ENCODE measurements around the gene IFRD1. TPM values are rescaled to one million over a fixed set of nuclear protein-coding genes. Genes with fewer than 3 reads are reported as not detected.

The IFRD1 gene
- polyA plus RNA-seq, 1 of the 3 experiments (the other 2 are of a cell fraction) = 31.0 TPM

GRCh38 chr7:112442210-112442609 is 8.1 kb upstream of the IFRD1 start:
- Histone ChIP-seq H3K9ac (no peak overlapping the region), H3F3A (replicated peaks; ENCODE audit: insufficient read depth) (no peaks in the 10 kb centered on the region), H3K27ac (ENCODE audit: low read depth in 2 of 2, low read length in 1 of 2) (no peak overlapping the region), H2AFZ (ENCODE audit: low read depth) (no peak overlapping the region), H3K4me3 (ENCODE audit: low read depth in 2 of 2, low read length in 1 of 2) (no peak overlapping the region), H3K36me3 (replicated peaks in 1 of 2; ENCODE audit: control insufficient read depth in 1 of 2, insufficient read depth in 2 of 2, low read length in 1 of 2) (no peaks in the 10 kb centered on the region), H3K4me1 (ENCODE audit: control insufficient read depth in 1 of 2, insufficient read depth in 2 of 2, low read depth in 1 of 2, low read length in 1 of 2) (peaks cover 0 to 3% of the 10 kb centered on the region in 2 experiments; a peak in 2 of 4 replicates), H3K4me2 (no peak overlapping the region), H4K20me1 (ENCODE audit: insufficient read depth) (no peaks in the 10 kb centered on the region), H3K9me3 (no peaks in the 10 kb centered on the region), H3K9me2 (no peaks in the 10 kb centered on the region), H3K79me2 (ENCODE audit: insufficient read depth) (no peaks in the 10 kb centered on the region), H3K27me3 (ENCODE audit: insufficient read depth) (no peaks in the 10 kb centered on the region)
- TF ChIP-seq, protein P1, sequence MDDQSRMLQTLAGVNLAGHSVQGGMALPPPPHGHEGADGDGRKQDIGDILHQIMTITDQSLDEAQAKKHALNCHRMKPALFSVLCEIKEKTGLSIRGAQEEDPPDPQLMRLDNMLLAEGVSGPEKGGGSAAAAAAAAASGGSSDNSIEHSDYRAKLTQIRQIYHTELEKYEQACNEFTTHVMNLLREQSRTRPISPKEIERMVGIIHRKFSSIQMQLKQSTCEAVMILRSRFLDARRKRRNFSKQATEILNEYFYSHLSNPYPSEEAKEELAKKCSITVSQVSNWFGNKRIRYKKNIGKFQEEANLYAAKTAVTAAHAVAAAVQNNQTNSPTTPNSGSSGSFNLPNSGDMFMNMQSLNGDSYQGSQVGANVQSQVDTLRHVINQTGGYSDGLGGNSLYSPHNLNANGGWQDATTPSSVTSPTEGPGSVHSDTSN (IDR thresholded peaks at IDR 0.05) = no peak
- TF ChIP-seq MEF2A (IDR thresholded peaks at IDR 0.05; ENCODE audit: borderline replicate concordance, low read depth) = no peak
- no peak for TF ChIP-seq MXI1 (IDR thresholded peaks at IDR 0.05; ENCODE audit: low read depth, low read length)
- TF ChIP-seq YY1 (IDR thresholded peaks at IDR 0.05; ENCODE audit: low read depth) = no peak
- no peak for TF ChIP-seq SIN3A (IDR thresholded peaks at IDR 0.05; ENCODE audit: borderline replicate concordance, low read depth, low read length)
- no peak for TF ChIP-seq MAX (IDR thresholded peaks at IDR 0.05; ENCODE audit: low read depth)
- DNase-seq = no peak
- ChIA-PET POLR2A (interaction anchor here (2.4 kb wide), 1 partner anchor 9 kb away, joined by 8 read pairs; the partner anchor contains the start of gene IFRD1), CTCF (interaction anchor here (0.6 to 1.5 kb wide), 4 partner anchors 31 to 580 kb away, joined by 3 to 5 read pairs (median 3); no protein-coding TSS in a partner anchor)
- 86% methylated on average over 2 of the region's 2 CpGs for WGBS (ENCODE audit: low lambda C conversion rate)

DNA sequence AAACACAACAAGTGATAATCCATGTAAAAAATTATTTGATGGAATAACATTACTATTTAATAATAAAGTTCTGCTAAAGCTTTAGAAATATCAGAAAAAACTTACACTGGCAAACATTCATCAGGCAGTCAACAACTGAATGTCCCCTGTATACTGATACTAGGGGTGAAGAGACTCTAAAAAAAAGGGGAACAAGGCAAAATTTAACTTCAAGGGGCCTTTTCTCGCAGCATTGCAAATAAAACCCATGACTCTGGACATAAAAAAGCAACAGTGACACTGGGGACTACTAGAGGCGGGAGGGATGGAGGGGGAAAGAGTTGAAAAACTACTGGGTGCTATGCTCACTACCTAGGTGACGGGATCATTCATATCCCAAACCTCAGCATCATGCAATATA is 5.8 kb upstream of the IFRD1 start:
- no peaks in the 10 kb centered on the region for H4K20me1 ChIP-seq (ENCODE audit: insufficient read depth)
- H3K27ac ChIP-seq (ENCODE audit: low read depth in 2 of 2, low read length in 1 of 2) = no peak overlapping the region
- no peak for DNase-seq
- H3K9me2 ChIP-seq = no peaks in the 10 kb centered on the region
- no peak overlapping the region for H3K4me3 ChIP-seq (ENCODE audit: low read depth in 2 of 2, low read length in 1 of 2)
- H3K36me3 ChIP-seq (replicated peaks in 1 of 2; ENCODE audit: control insufficient read depth in 1 of 2, insufficient read depth in 2 of 2, low read length in 1 of 2) = no peaks in the 10 kb centered on the region
- ChIA-PET CTCF (interaction anchor here (0.7 to 1.4 kb wide), 2 partner anchors 21 to 39 kb away, joined by 3 read pairs; no protein-coding TSS in a partner anchor), POLR2A (no interaction called here)
- H3K79me2 ChIP-seq (ENCODE audit: insufficient read depth) = no peaks in the 10 kb centered on the region; the same call in 1 of the 2 replicates
- H3F3A ChIP-seq (replicated peaks; ENCODE audit: insufficient read depth) = peaks cover 9% of the 10 kb centered on the region
- 63% methylated on average over 3 of the region's 3 CpGs for WGBS (ENCODE audit: low lambda C conversion rate)
- no peak overlapping the region for H2AFZ ChIP-seq (ENCODE audit: low read depth)
- TF ChIP-seq YY1 (IDR thresholded peaks at IDR 0.05; ENCODE audit: low read depth) (no peak), REST (IDR thresholded peaks at IDR 0.05; ENCODE audit: low read depth, low read length) (no peak), GABPA (IDR thresholded peaks at IDR 0.05; ENCODE audit: low read depth) (no peak), SMC3 (IDR thresholded peaks at IDR 0.05; ENCODE audit: low read depth, low read length) (no peak), RFX5 (IDR thresholded peaks at IDR 0.05; ENCODE audit: low read length) (no peak), NFIC (IDR thresholded peaks at IDR 0.05; ENCODE audit: borderline replicate concordance) (no peak), EZH2phosphoT487 (IDR thresholded peaks at IDR 0.05; ENCODE audit: borderline replicate concordance, low read depth) (no peak), FOXM1 (IDR thresholded peaks at IDR 0.05; ENCODE audit: low read depth) (no peak), TEAD4 (IDR thresholded peaks at IDR 0.05; ENCODE audit: borderline replicate concordance, insufficient read depth) (no peak), RXRA (IDR thresholded peaks at IDR 0.05; ENCODE audit: borderline replicate concordance, low read depth) (no peak), RAD21 (IDR thresholded peaks at IDR 0.05; ENCODE audit: low read length) (no peak), SIN3A (IDR thresholded peaks at IDR 0.05; ENCODE audit: borderline replicate concordance, low read depth, low read length) (no peak), TCF12 (IDR thresholded peaks at IDR 0.05) (no peak), IRF3 (IDR thresholded peaks at IDR 0.05; ENCODE audit: low read depth, low read length) (no peak), MXI1 (IDR thresholded peaks at IDR 0.05; ENCODE audit: low read depth, low read length) (no peak), NRF1 (IDR thresholded peaks at IDR 0.05; ENCODE audit: low read depth, low read length) (no peak)
- TF ChIP-seq, protein P2, sequence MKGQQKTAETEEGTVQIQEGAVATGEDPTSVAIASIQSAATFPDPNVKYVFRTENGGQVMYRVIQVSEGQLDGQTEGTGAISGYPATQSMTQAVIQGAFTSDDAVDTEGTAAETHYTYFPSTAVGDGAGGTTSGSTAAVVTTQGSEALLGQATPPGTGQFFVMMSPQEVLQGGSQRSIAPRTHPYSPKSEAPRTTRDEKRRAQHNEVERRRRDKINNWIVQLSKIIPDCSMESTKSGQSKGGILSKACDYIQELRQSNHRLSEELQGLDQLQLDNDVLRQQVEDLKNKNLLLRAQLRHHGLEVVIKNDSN (IDR thresholded peaks at IDR 0.05; ENCODE audit: borderline replicate concordance, low read depth) = no peak
- H3K9ac ChIP-seq = no peak overlapping the region
- peaks cover 3 to 6% of the 10 kb centered on the region in 2 experiments; a peak in 3 of 4 replicates for H3K4me1 ChIP-seq (ENCODE audit: control insufficient read depth in 1 of 2, insufficient read depth in 2 of 2, low read depth in 1 of 2, low read length in 1 of 2)
- H3K27me3 ChIP-seq (ENCODE audit: insufficient read depth) = no peaks in the 10 kb centered on the region
- no peak overlapping the region for H3K4me2 ChIP-seq
- H3K9me3 ChIP-seq = no peaks in the 10 kb centered on the region
